ENCODE measurements around the gene ACACB.

DNA sequence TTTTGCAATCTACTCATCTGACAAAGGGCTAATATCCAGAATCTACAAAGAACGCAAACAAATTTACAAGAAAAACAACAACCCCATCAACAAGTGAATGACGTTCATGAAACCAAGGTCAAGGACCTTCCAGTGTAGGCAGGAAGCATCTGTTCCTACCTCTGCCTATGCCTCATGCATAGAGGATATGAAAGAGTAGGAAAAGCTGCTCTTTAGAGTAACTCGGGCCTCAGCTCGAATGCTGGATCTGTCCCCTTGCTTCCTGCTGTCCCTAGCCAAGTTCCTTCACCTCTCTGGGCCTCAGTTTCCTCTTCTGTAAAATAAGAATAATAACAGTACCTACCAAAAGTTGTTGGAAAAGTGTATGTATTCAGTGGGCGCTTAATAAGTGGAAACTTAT is 127.7 kb downstream of the ACACB start:
- TF ChIP-seq POLR2A (IDR thresholded peaks at IDR 0.05; ENCODE audit: low read depth, low read length) (no peak), POLR2AphosphoS5 (IDR thresholded peaks at IDR 0.05; ENCODE audit: low read depth, low read length) (no peak), TAF1 (IDR thresholded peaks at IDR 0.05; ENCODE audit: low read depth, low read length) (no peak), PAX5 (IDR thresholded peaks at IDR 0.05; ENCODE audit: insufficient read depth, low read length, severe bottlenecking) (no peak), SPI1 (IDR thresholded peaks at IDR 0.05; ENCODE audit: low read depth, low read length) (no peak), POU2F2 (IDR thresholded peaks at IDR 0.05; ENCODE audit: low read depth, low read length) (no peak)
